H9 (cell line): ENCODE data around the gene JMJD8. TPM values are rescaled to one million over a fixed set of nuclear protein-coding genes. Genes with fewer than 3 reads are reported as not detected.

Experiments used
- DNase-seq: peaks from one replicate; pipeline ENCODE4 v3.0.0-alpha.2; 2017
- H2AFZ ChIP-seq: one replicate; pipeline ENCODE4 v1.6.1; 2013; ENCODE audit warnings: mild to moderate bottlenecking, low read length, control low read depth, moderate library complexity
- H2AK5ac ChIP-seq: 2 replicates; pipeline ENCODE4 v1.6.1; 2013; ENCODE audit warnings: low read length, control low read depth, mixed read lengths; ENCODE audit not compliant: insufficient read length
- H2BK120ac ChIP-seq: one replicate; pipeline ENCODE4 v1.6.1; 2013; ENCODE audit warnings: low read depth, mild to moderate bottlenecking, low read length, control low read depth, inconsistent platforms; ENCODE audit not compliant: poor library complexity, severe bottlenecking
- H2BK12ac ChIP-seq: 2 replicates; pipeline ENCODE4 v1.6.1; 2013; ENCODE audit warnings: low read length, control low read depth, mixed read lengths, low read depth; ENCODE audit not compliant: insufficient read length
- H2BK15ac ChIP-seq: 2 replicates; pipeline ENCODE4 v1.6.1; 2013; ENCODE audit warnings: low read depth, low read length, control low read depth
- H2BK20ac ChIP-seq: one replicate; pipeline ENCODE4 v1.6.1; 2013; ENCODE audit warnings: low read depth, mild to moderate bottlenecking, low read length, control low read depth, inconsistent platforms; ENCODE audit not compliant: poor library complexity, severe bottlenecking
- H2BK5ac ChIP-seq: 2 replicates; pipeline ENCODE4 v1.6.1; 2013; ENCODE audit warnings: low read length, control low read depth, mixed read lengths; ENCODE audit not compliant: insufficient read length
- H3K14ac ChIP-seq: 2 replicates; pipeline ENCODE4 v1.6.1; 2013; ENCODE audit warnings: low read length, control low read depth; ENCODE audit not compliant: insufficient read depth
- H3K18ac ChIP-seq: 2 replicates; pipeline ENCODE4 v1.6.1; 2013; ENCODE audit warnings: low read depth, mild to moderate bottlenecking, mixed read lengths, low read length, control low read depth; ENCODE audit not compliant: insufficient read length
- H3K23ac ChIP-seq: 2 replicates; pipeline ENCODE4 v1.6.1; 2013; ENCODE audit warnings: low read length, control low read depth, mixed read lengths, low read depth; ENCODE audit not compliant: insufficient read length
- H3K23me2 ChIP-seq: 2 replicates; pipeline ENCODE4 v1.6.1; 2013; ENCODE audit warnings: low read depth, mild to moderate bottlenecking, mixed read lengths, low read length, control low read depth; ENCODE audit not compliant: insufficient read length, poor library complexity, severe bottlenecking
- H3K27ac ChIP-seq: 2 replicates; pipeline ENCODE4 v1.5.1; 2013; ENCODE audit warnings: low read length, control low read depth, mixed read lengths, low read depth; ENCODE audit not compliant: insufficient read length
- H3K27me3 ChIP-seq: 2 replicates; pipeline ENCODE4 v1.6.1; 2013; ENCODE audit warnings: low read length, control low read depth, inconsistent platforms; ENCODE audit not compliant: insufficient read depth
- H3K4ac ChIP-seq: 2 replicates; pipeline ENCODE4 v1.6.1; 2013; ENCODE audit warnings: low read depth, mild to moderate bottlenecking, control low read depth, inconsistent platforms, low read length, moderate library complexity
- H3K4me1 ChIP-seq: 2 replicates; pipeline ENCODE4 v1.6.1; 2013; ENCODE audit warnings: low read length, control low read depth, inconsistent platforms; ENCODE audit not compliant: insufficient read depth
- H3K4me2 ChIP-seq: 2 replicates; pipeline ENCODE4 v1.6.1; 2013; ENCODE audit warnings: low read length, control low read depth, mixed read lengths; ENCODE audit not compliant: insufficient read length, insufficient read depth
- H3K56ac ChIP-seq: 2 replicates; pipeline ENCODE4 v1.6.1; 2013; ENCODE audit warnings: low read depth, mild to moderate bottlenecking, mixed read lengths, low read length, control low read depth; ENCODE audit not compliant: insufficient read length
- H3K79me1 ChIP-seq: 2 replicates; pipeline ENCODE4 v1.6.1; 2013; ENCODE audit warnings: low read depth, mild to moderate bottlenecking, moderate library complexity, low read length, control low read depth, inconsistent platforms; ENCODE audit not compliant: insufficient read depth, poor library complexity, severe bottlenecking
- H3K79me2 ChIP-seq: 2 replicates; pipeline ENCODE4 v1.6.1; 2013; ENCODE audit warnings: low read length, control low read depth, inconsistent platforms; ENCODE audit not compliant: insufficient read depth
- H3K9ac ChIP-seq: 2 replicates; pipeline ENCODE4 v1.6.1; 2013; ENCODE audit warnings: low read length, control low read depth, mixed read lengths; ENCODE audit not compliant: insufficient read length; ENCODE audit errors: extremely low read depth
- H3K9me3 ChIP-seq: one replicate; pipeline ENCODE4 v1.6.1; 2013; ENCODE audit warnings: low read depth, low read length, inconsistent platforms; ENCODE audit not compliant: control insufficient read depth
- H3T11ph ChIP-seq: one replicate; pipeline ENCODE4 v1.6.1; 2013; ENCODE audit warnings: mild to moderate bottlenecking, low read length, control low read depth, inconsistent platforms
- H4K20me1 ChIP-seq: one replicate; pipeline ENCODE4 v1.6.1; 2013; ENCODE audit not compliant: control insufficient read depth, insufficient read length, insufficient read depth
- H4K5ac ChIP-seq: 2 replicates; pipeline ENCODE4 v1.6.1; 2013; ENCODE audit warnings: low read depth, mild to moderate bottlenecking, mixed read lengths, low read length, control low read depth; ENCODE audit not compliant: insufficient read length
- H4K8ac ChIP-seq: replicated peaks from 2 replicates; pipeline ENCODE4 v1.6.1; 2013; ENCODE audit warnings: low read length, control low read depth, mixed read lengths, low read depth; ENCODE audit not compliant: insufficient read length
- H4K91ac ChIP-seq: 2 replicates; pipeline ENCODE4 v1.6.1; 2013; ENCODE audit warnings: low read depth, mild to moderate bottlenecking, moderate library complexity, mixed read lengths, low read length, control low read depth; ENCODE audit not compliant: insufficient read length
- H3K27ac Mint-ChIP-seq, 3 experiments: 2 replicates in 2 of 3; 3 replicates in 1 of 3; pipeline ENCODE4 v1.8.0; 2020 to 2021; ENCODE audit warnings: mixed read lengths in 3 of 3, mild to moderate bottlenecking in 1 of 3, moderate library complexity in 1 of 3
- H3K27me3 Mint-ChIP-seq: 2 replicates; pipeline ENCODE4 v1.8.0; 2021; ENCODE audit warnings: low read depth, mild to moderate bottlenecking, moderate library complexity, mixed read lengths
- H3K36me3 Mint-ChIP-seq, 3 experiments: 2 replicates in 2 of 3; 3 replicates in 1 of 3; pipeline ENCODE4 v1.8.0; 2020 to 2021; ENCODE audit warnings: low read depth in 3 of 3, mixed read lengths in 3 of 3; ENCODE audit not compliant: insufficient read depth in 1 of 3
- H3K4me1 Mint-ChIP-seq, 2 experiments: 2 replicates each; pipeline ENCODE4 v1.8.0; 2020; ENCODE audit warnings: mixed read lengths in 2 of 2
- H3K4me3 Mint-ChIP-seq, 2 experiments: 2 replicates in 1 of 2; 3 replicates in 1 of 2; pipeline ENCODE4 v1.8.0; 2020 to 2021; ENCODE audit warnings: mild to moderate bottlenecking in 2 of 2, mixed read lengths in 2 of 2, moderate library complexity in 1 of 2
- H3K9me3 Mint-ChIP-seq, 2 experiments: 2 replicates in 1 of 2; 3 replicates in 1 of 2; pipeline ENCODE4 v1.8.0; 2020; ENCODE audit warnings: mild to moderate bottlenecking in 2 of 2, mixed read lengths in 2 of 2, moderate library complexity in 1 of 2
- WGBS: extraction: QIAGEN DNeasy Blood & Tissue Kit; methylation state at CpG from one replicate; pipeline ENCODE4 v1.1.7; 2013; ENCODE audit warnings: missing lambda C conversion rate, low lambda C conversion rate, mixed read lengths; ENCODE audit not compliant: insufficient read length; ENCODE audit errors: extremely low coverage; 5-methylcytosine and 5-hydroxymethylcytosine counted together
- total RNA-seq: library from RNA; stranded (reverse); gene quantifications from 2 replicates; pipeline ENCODE4 v1.2.1, GENCODE V29; 2021
- TF ChIP-seq, protein P1 (sequence below): fragments of 200-600 bp; sonication (generic); conservative IDR thresholded peaks from 3 replicates; pipeline ENCODE4 v1.8.0; 2021; ENCODE audit warnings: antibody characterized with exemption, mild to moderate bottlenecking

The JMJD8 gene
- total RNA-seq, 1 experiment from 2014 or later, result 52.7 TPM

DNA sequence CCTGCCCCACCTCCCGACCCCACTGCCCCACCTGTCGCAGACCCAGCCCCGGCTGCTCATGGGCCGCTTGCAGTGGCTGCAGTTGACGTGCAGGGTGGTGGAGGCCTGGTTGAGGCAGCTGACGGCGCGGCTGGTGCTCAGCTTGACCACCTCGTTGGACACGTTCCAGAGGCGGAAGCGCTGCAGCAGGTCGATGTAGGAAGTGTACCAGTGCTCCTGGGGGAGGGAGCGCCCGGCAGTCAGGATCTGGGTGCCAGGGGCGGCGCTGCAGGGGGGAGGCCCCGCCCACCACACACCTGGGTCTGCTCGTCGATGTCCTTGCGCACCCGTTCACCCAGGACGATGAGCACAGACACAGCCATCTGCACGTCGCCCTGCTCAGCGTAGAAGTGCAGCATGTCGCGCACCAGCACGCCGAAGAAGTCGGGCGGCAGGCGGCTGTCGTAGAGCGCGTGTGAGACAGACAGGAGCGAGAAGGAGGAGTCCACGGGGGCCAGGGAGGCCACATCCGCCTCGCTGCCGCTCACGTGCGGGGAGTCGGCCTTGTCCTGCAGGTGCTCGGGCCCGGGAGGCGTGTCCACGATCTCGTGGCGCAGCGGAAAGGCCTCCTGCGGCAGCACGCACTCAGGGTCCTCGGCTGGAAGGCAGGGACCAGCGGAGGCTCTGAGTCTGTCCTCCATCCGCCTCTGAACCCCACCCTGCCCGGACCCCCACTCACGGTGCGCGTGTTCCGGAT lies 995 bp upstream of the JMJD8 start:
- H2BK15ac ChIP-seq, result no peak overlapping the region
- H3K9ac ChIP-seq, result no peak overlapping the region
- H3K79me2 ChIP-seq, result peaks cover 2% of the 10 kb centered on the region; the same call in 1 of the 2 replicates
- no peak overlapping the region for H3K27ac ChIP-seq
- WGBS, result no CpG with 5 or more reads among the region's 61 CpGs
- H3K4me3 Mint-ChIP-seq, result peak overlapping the region in 1 of 2 experiments; percentile 57; a peak in 1 of 5 replicates
- H3K4me1 ChIP-seq, result no peaks in the 10 kb centered on the region
- H2BK12ac ChIP-seq, result no peak overlapping the region
- H3K14ac ChIP-seq, result no peak overlapping the region
- H3K9me3 ChIP-seq, result no peaks in the 10 kb centered on the region
- peaks cover 15 to 47% (median 44%) of the 10 kb centered on the region in 3 experiments; a peak in 6 of 7 replicates for H3K36me3 Mint-ChIP-seq
- H3K4me2 ChIP-seq, result peak overlapping the region; percentile 20
- H3K27ac Mint-ChIP-seq, result no peak overlapping the region
- peaks cover 10 to 26% of the 10 kb centered on the region in 2 experiments for H3K4me1 Mint-ChIP-seq
- no peaks in the 10 kb centered on the region for H3K9me3 Mint-ChIP-seq
- no peak overlapping the region for H2BK20ac ChIP-seq
- H3T11ph ChIP-seq, result no peak overlapping the region
- H3K27me3 Mint-ChIP-seq, result no peaks in the 10 kb centered on the region; the same call in 1 of the 2 replicates
- H2BK5ac ChIP-seq, result no peak overlapping the region
- peaks cover 17% of the 10 kb centered on the region for H3K23me2 ChIP-seq
- no peak overlapping the region for H4K91ac ChIP-seq
- H2BK120ac ChIP-seq, result no peak overlapping the region
- no peak overlapping the region for H3K23ac ChIP-seq
- no peak overlapping the region for H3K56ac ChIP-seq
- H3K18ac ChIP-seq, result no peak overlapping the region
- H2AK5ac ChIP-seq, result no peak overlapping the region
- no peak overlapping the region for H4K8ac ChIP-seq
- H4K5ac ChIP-seq, result no peak overlapping the region
- no peaks in the 10 kb centered on the region for H4K20me1 ChIP-seq
- no peaks in the 10 kb centered on the region for H3K27me3 ChIP-seq
- H3K79me1 ChIP-seq, result no peaks in the 10 kb centered on the region
- H2AFZ ChIP-seq, result no peak overlapping the region
- no peak for DNase-seq
- TF ChIP-seq, protein P1, sequence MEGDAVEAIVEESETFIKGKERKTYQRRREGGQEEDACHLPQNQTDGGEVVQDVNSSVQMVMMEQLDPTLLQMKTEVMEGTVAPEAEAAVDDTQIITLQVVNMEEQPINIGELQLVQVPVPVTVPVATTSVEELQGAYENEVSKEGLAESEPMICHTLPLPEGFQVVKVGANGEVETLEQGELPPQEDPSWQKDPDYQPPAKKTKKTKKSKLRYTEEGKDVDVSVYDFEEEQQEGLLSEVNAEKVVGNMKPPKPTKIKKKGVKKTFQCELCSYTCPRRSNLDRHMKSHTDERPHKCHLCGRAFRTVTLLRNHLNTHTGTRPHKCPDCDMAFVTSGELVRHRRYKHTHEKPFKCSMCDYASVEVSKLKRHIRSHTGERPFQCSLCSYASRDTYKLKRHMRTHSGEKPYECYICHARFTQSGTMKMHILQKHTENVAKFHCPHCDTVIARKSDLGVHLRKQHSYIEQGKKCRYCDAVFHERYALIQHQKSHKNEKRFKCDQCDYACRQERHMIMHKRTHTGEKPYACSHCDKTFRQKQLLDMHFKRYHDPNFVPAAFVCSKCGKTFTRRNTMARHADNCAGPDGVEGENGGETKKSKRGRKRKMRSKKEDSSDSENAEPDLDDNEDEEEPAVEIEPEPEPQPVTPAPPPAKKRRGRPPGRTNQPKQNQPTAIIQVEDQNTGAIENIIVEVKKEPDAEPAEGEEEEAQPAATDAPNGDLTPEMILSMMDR, result no peak
- no peak overlapping the region for H3K4ac ChIP-seq
